Nephron progenitor cell (in vitro differentiated cells): ENCODE measurements around the gene STRIP1.
A peak's percentile ranks its signal among the peaks of the same experiment; 100 is the strongest.

Experiments used
- DNase-seq: peaks from one replicate; pipeline ENCODE4 v3.0.0; 2021
- H3K27ac Mint-ChIP-seq: 2 replicates; pipeline ENCODE4 v1.8.0; 2021; ENCODE audit warnings: mild to moderate bottlenecking, moderate library complexity, mixed read lengths
- H3K27me3 Mint-ChIP-seq: 2 replicates; pipeline ENCODE4 v1.8.0; 2021; ENCODE audit warnings: mild to moderate bottlenecking, low read depth, mixed read lengths; ENCODE audit not compliant: poor library complexity
- H3K36me3 Mint-ChIP-seq: 2 replicates; pipeline ENCODE4 v1.8.0; 2021; ENCODE audit warnings: low read depth, mixed read lengths
- H3K4me1 Mint-ChIP-seq: 2 replicates; pipeline ENCODE4 v1.8.0; 2021; ENCODE audit warnings: mixed read lengths
- H3K4me3 Mint-ChIP-seq: 2 replicates; pipeline ENCODE4 v1.8.0; 2021; ENCODE audit warnings: mild to moderate bottlenecking, moderate library complexity, mixed read lengths
- H3K9me3 Mint-ChIP-seq: 2 replicates; pipeline ENCODE4 v1.8.0; 2021; ENCODE audit warnings: mild to moderate bottlenecking, moderate library complexity, mixed read lengths
- TF ChIP-seq, protein P1 (sequence below): fragments of 200-600 bp; sonication (generic); IDR thresholded peaks from 2 replicates; pipeline ENCODE4 v1.5.0; 2021; ENCODE audit warnings: antibody characterized with exemption

Gene STRIP1

GRCh38 chr1:110034451-110035235 lies at the start of gene STRIP1:
STRIP1 (plus strand) TSS chr1:110034624; CDS start chr1:110034638, 14 bp downstream.
- TF ChIP-seq, protein P1, sequence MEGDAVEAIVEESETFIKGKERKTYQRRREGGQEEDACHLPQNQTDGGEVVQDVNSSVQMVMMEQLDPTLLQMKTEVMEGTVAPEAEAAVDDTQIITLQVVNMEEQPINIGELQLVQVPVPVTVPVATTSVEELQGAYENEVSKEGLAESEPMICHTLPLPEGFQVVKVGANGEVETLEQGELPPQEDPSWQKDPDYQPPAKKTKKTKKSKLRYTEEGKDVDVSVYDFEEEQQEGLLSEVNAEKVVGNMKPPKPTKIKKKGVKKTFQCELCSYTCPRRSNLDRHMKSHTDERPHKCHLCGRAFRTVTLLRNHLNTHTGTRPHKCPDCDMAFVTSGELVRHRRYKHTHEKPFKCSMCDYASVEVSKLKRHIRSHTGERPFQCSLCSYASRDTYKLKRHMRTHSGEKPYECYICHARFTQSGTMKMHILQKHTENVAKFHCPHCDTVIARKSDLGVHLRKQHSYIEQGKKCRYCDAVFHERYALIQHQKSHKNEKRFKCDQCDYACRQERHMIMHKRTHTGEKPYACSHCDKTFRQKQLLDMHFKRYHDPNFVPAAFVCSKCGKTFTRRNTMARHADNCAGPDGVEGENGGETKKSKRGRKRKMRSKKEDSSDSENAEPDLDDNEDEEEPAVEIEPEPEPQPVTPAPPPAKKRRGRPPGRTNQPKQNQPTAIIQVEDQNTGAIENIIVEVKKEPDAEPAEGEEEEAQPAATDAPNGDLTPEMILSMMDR = no peak
- H3K36me3 Mint-ChIP-seq = peaks cover 15% of the 10 kb centered on the region
- no peaks in the 10 kb centered on the region for H3K9me3 Mint-ChIP-seq
- peak; percentile 86 for DNase-seq
- H3K4me1 Mint-ChIP-seq = peaks cover 64% of the 10 kb centered on the region
- H3K4me3 Mint-ChIP-seq = peak within 1 kb of the TSS; percentile 96
- H3K27ac Mint-ChIP-seq = peak within 1 kb of the TSS; percentile 84
- H3K27me3 Mint-ChIP-seq = no peaks in the 10 kb centered on the region

DNA sequence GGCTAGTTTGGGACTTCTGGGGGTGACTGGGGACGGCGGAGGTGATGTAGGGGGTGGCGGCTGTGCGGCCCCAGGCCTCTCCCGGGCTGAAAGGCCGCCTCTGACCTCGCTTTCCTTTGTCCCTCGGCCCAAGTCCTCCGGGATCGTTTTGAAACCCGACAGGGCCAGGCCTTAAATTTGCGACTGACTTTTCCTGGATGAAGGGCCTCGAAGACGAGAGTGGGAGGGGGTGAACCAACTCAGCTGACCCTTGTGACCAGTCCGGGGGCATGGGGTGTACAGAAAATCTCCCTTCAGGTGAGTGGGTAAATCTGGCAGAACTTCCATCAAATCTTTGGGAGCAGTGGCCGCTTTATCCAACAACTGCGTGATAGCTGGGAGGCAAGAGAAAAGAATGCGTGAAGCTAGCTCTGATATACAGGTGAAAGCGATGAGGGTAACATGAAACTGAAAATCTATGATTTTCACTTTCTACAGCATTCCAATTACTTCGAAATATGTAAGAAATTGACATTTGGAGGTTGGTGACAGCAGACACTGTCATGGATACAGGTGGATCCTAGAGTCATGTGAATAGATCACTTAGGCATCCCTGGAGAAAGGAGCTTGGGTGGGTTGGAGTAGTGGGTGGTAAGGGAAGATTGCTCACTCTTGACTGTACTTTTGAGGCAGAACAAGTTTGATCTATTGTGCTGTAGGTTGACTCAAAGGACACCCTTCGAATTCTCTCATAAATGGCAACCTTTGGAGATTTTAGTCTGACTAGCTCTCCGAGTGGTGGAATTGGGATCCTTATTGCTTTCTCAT lies 49.0 kb upstream of the STRIP1 start:
- TF ChIP-seq, protein P1 = no peak
- peaks cover 10% of the 10 kb centered on the region for H3K9me3 Mint-ChIP-seq
- H3K27ac Mint-ChIP-seq = peak overlapping the region; percentile 99
- no peak for DNase-seq
- H3K4me1 Mint-ChIP-seq = peaks cover 64% of the 10 kb centered on the region
- peaks cover 9% of the 10 kb centered on the region for H3K27me3 Mint-ChIP-seq
- H3K4me3 Mint-ChIP-seq = peak overlapping the region; percentile 98
- H3K36me3 Mint-ChIP-seq = peaks cover 36% of the 10 kb centered on the region

- TF ChIP-seq, protein P1 = no peak
- Mint-ChIP-seq H3K27me3 (peaks cover 6% of the 10 kb centered on the region), H3K36me3 (peaks cover 40% of the 10 kb centered on the region), H3K4me3 (peak overlapping the region; percentile 98), H3K4me1 (peaks cover 65% of the 10 kb centered on the region), H3K9me3 (peaks cover 10% of the 10 kb centered on the region), H3K27ac (no peak overlapping the region)
- DNase-seq = no peak
These were observed 48.4 kb upstream of the STRIP1 start for GRCh38 chr1:109986054-109986444.

DNA sequence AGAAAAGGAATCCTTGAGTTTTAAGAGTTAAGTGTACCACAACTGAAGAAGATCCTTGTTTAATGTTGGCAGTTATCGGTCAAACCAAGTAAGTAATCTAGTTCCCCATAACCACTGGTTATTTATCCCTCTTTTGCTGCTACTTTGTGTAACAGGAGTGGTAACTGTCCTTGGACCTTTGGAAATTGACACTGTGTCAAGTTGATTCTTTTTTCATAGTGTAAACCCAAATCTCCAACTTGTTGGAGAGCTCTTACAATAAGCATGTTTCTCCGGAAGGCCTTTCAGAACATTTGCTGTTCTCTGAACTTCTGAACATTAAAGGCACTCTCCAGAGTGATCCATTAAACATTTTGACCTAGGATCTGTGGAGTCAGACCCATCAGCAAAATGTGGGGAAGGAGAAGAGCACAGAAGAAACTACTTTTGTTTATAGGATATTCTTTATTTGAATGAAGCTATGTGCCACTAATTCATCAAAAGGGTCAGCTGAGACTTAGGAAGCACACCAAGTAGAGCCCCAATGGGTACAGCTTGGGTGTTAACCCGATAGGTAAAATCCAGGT lies 46.0 kb upstream of the STRIP1 start:
- Mint-ChIP-seq H3K27me3 (peaks cover under 1% of the 10 kb centered on the region), H3K9me3 (peaks cover 10% of the 10 kb centered on the region), H3K36me3 (peaks cover 49% of the 10 kb centered on the region), H3K4me1 (peaks cover 68% of the 10 kb centered on the region), H3K27ac (no peak overlapping the region), H3K4me3 (no peak overlapping the region)
- TF ChIP-seq, protein P1 = no peak
- no peak for DNase-seq

- Mint-ChIP-seq H3K9me3 (peaks cover 10% of the 10 kb centered on the region), H3K4me1 (peaks cover 60% of the 10 kb centered on the region), H3K27me3 (no peaks in the 10 kb centered on the region), H3K4me3 (no peak overlapping the region), H3K27ac (no peak overlapping the region), H3K36me3 (peaks cover 54% of the 10 kb centered on the region)
- no peak for DNase-seq
- TF ChIP-seq, protein P1 = no peak
These were observed 44.7 kb upstream of the STRIP1 start for GRCh38 chr1:109989506-109990301.
